Lower leg skin (tissue), 3 donors: Measurements from ENCODE around the gene WWOX.

ENCODE experiments used
- POLR2A ChIP-seq, 2 donors: fragments of 450-650 bp; IDR thresholded peaks; one replicate each; pipeline ENCODE4 v1.6.1; 2016 to 2017; ENCODE audit warnings: antibody characterized with exemption in 2 of 2, mild to moderate bottlenecking in 1 of 2, moderate library complexity in 1 of 2
- TF ChIP-seq, protein P1 (sequence below), 3 donors: fragments of 450-650 bp; IDR thresholded peaks; one replicate each; pipeline ENCODE4 v1.5.1; 2016; ENCODE audit warnings: antibody characterized with exemption in 3 of 3, mild to moderate bottlenecking in 3 of 3, moderate library complexity in 2 of 3

DNA sequence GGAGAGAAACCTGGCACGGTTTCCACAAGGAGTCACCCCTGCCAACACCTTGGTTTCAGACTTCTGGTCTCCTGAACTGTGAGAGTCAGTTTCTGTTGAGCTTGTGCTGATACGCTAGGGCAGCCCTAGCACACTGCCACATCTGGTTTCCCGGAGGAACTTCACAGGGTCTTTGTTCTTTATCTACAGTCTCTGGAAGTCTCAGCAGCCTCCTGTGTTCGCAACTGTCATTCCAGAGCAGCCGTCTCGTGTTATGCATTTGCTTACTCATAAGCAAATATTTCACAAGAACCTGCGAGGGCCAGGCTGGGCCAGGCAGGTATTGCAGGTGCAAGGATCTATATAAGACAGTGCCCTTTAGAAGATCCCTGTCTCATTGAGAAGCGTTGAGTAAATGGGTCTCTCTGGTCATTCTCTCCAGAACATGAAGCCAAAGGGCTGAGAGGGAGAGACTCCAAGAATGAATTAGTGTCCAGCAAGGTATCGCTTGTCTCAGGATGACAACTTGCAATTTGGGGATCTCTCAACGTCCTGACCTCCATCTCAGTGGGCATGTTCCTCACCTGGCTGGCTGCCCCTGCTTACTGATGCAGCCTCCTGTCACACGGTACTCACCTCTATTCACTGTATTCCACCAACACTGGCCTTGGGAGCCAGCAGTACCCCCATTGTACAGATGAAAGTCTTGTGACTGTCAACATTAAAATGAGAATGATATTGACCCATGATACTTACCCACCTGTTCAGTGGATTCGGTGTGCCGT is 141.2 kb downstream of the WWOX start:
- TF ChIP-seq POLR2A (IDR thresholded peaks at IDR 0.05), result no peak
- TF ChIP-seq, protein P1, sequence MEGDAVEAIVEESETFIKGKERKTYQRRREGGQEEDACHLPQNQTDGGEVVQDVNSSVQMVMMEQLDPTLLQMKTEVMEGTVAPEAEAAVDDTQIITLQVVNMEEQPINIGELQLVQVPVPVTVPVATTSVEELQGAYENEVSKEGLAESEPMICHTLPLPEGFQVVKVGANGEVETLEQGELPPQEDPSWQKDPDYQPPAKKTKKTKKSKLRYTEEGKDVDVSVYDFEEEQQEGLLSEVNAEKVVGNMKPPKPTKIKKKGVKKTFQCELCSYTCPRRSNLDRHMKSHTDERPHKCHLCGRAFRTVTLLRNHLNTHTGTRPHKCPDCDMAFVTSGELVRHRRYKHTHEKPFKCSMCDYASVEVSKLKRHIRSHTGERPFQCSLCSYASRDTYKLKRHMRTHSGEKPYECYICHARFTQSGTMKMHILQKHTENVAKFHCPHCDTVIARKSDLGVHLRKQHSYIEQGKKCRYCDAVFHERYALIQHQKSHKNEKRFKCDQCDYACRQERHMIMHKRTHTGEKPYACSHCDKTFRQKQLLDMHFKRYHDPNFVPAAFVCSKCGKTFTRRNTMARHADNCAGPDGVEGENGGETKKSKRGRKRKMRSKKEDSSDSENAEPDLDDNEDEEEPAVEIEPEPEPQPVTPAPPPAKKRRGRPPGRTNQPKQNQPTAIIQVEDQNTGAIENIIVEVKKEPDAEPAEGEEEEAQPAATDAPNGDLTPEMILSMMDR (IDR thresholded peaks at IDR 0.05), result no peak
